HT1080 (cell line): ENCODE data around the gene CAMK1G. TPM values are rescaled to one million over a fixed set of nuclear protein-coding genes. Genes with fewer than 3 reads are reported as not detected.

Experiments
- DNase-seq: peaks from one replicate; pipeline ENCODE4 v3.0.0-alpha.2; 2015; ENCODE audit warnings: low read depth
- total RNA-seq: library from RNA; depleted of rRNA; stranded (reverse); fragments of >200 nt; shearing (Covaris generic); gene quantifications from 2 replicates; pipeline ENCODE4 v1.2.3, GENCODE V29; 2014

The CAMK1G gene
- total RNA-seq, 1 experiment from 2014 or later, result not detected

GRCh38 chr1:209633335-209633997 lies 50.0 kb downstream of the CAMK1G start:
- peak; percentile 77 for DNase-seq

GRCh38 chr1:209634005-209634737 lies 50.7 kb downstream of the CAMK1G start:
- DNase-seq, result peak; percentile 82

- DNase-seq, result no peak
These were observed 52.3 kb downstream of the CAMK1G start for GRCh38 chr1:209635850-209636249.

GRCh38 chr1:209641832-209642172 lies 58.3 kb downstream of the CAMK1G start:
- no peak for DNase-seq

GRCh38 chr1:209642816-209643215 lies 59.3 kb downstream of the CAMK1G start:
- DNase-seq, result no peak

GRCh38 chr1:209643285-209644020 lies 59.9 kb downstream of the CAMK1G start:
- DNase-seq, result no peak

- DNase-seq, result no peak
These were observed 62.3 kb downstream of the CAMK1G start for GRCh38 chr1:209645574-209646452.

- peak; percentile 72 for DNase-seq
These were observed 63.0 kb downstream of the CAMK1G start for GRCh38 chr1:209646558-209646957.

- DNase-seq, result peak; percentile 4
These were observed 63.6 kb downstream of the CAMK1G start for GRCh38 chr1:209647156-209647555.

GRCh38 chr1:209648346-209648745 lies 64.8 kb downstream of the CAMK1G start:
- no peak for DNase-seq

GRCh38 chr1:209648931-209649776 lies 65.6 kb downstream of the CAMK1G start:
- peak; percentile 92 for DNase-seq

GRCh38 chr1:209650454-209650853 lies 66.9 kb downstream of the CAMK1G start:
- DNase-seq, result no peak

- peak; percentile 91 for DNase-seq
These were observed 67.6 kb downstream of the CAMK1G start for GRCh38 chr1:209651138-209651587.

- peak; percentile 89 for DNase-seq
These were observed 68.7 kb downstream of the CAMK1G start, which contains the start of gene LAMB3 for GRCh38 chr1:209652121-209652735. Gene LAMB3, minus strand, starts transcription at chr1:209652425. Its CDS starts 1,481 bp downstream, at chr1:209650944.

- DNase-seq, result peak; percentile 98
These were observed 69.4 kb downstream of the CAMK1G start for GRCh38 chr1:209652873-209653401.

GRCh38 chr1:209653915-209654351 lies 70.4 kb downstream of the CAMK1G start:
- DNase-seq, result no peak

GRCh38 chr1:209655411-209656231 lies 72.1 kb downstream of the CAMK1G start:
- DNase-seq, result peak; percentile 77

GRCh38 chr1:209657140-209657879 lies 73.8 kb downstream of the CAMK1G start:
- peak; percentile 100 for DNase-seq
